ENCODE results near the gene VRK3.

The VRK3 gene

GRCh38 chr19:50005428-50005827, 19.7 kb downstream of the VRK3 start:
- peaks cover 5% of the 10 kb centered on the region for H3K36me3 Mint-ChIP-seq
- peaks cover 14% of the 10 kb centered on the region for H3K4me1 Mint-ChIP-seq
- H3K27me3 Mint-ChIP-seq: no peaks in the 10 kb centered on the region
- H3K4me3 Mint-ChIP-seq: no peak overlapping the region
- no peak overlapping the region for H3K27ac Mint-ChIP-seq
- H3K9me3 Mint-ChIP-seq: no peaks in the 10 kb centered on the region

- H3K9me3 Mint-ChIP-seq: no peaks in the 10 kb centered on the region
- H3K27me3 Mint-ChIP-seq: no peaks in the 10 kb centered on the region
- H3K4me1 Mint-ChIP-seq: peaks cover 14% of the 10 kb centered on the region
- peak overlapping the region; percentile 24 for H3K27ac Mint-ChIP-seq
- peaks cover 7% of the 10 kb centered on the region for H3K36me3 Mint-ChIP-seq
- no peak overlapping the region for H3K4me3 Mint-ChIP-seq
These were observed 21.3 kb downstream of the VRK3 start for GRCh38 chr19:50003810-50004419.

- Mint-ChIP-seq H3K27me3 (no peaks in the 10 kb centered on the region), H3K4me1 (peaks cover 14% of the 10 kb centered on the region), H3K27ac (no peak overlapping the region), H3K4me3 (no peak overlapping the region), H3K9me3 (no peaks in the 10 kb centered on the region), H3K36me3 (peaks cover 7% of the 10 kb centered on the region)
These were observed 21.9 kb downstream of the VRK3 start for GRCh38 chr19:50003254-50003788.

GRCh38 chr19:50002386-50002960, 22.7 kb downstream of the VRK3 start:
- H3K36me3 Mint-ChIP-seq: peaks cover 10% of the 10 kb centered on the region
- peaks cover 14% of the 10 kb centered on the region for H3K4me1 Mint-ChIP-seq
- H3K9me3 Mint-ChIP-seq: no peaks in the 10 kb centered on the region
- no peak overlapping the region for H3K27ac Mint-ChIP-seq
- H3K27me3 Mint-ChIP-seq: no peaks in the 10 kb centered on the region
- no peak overlapping the region for H3K4me3 Mint-ChIP-seq

- peaks cover 10% of the 10 kb centered on the region for H3K36me3 Mint-ChIP-seq
- no peaks in the 10 kb centered on the region for H3K9me3 Mint-ChIP-seq
- H3K4me1 Mint-ChIP-seq: peaks cover 14% of the 10 kb centered on the region
- H3K27ac Mint-ChIP-seq: no peak overlapping the region
- no peak overlapping the region for H3K4me3 Mint-ChIP-seq
- no peaks in the 10 kb centered on the region for H3K27me3 Mint-ChIP-seq
These were observed 23.4 kb downstream of the VRK3 start for GRCh38 chr19:50001775-50002174.

GRCh38 chr19:50000841-50001557, 24.2 kb downstream of the VRK3 start:
- peaks cover 10% of the 10 kb centered on the region for H3K36me3 Mint-ChIP-seq
- H3K27ac Mint-ChIP-seq: no peak overlapping the region
- H3K4me3 Mint-ChIP-seq: no peak overlapping the region
- peaks cover 14% of the 10 kb centered on the region for H3K4me1 Mint-ChIP-seq
- no peaks in the 10 kb centered on the region for H3K9me3 Mint-ChIP-seq
- H3K27me3 Mint-ChIP-seq: no peaks in the 10 kb centered on the region

- Mint-ChIP-seq H3K4me1 (peaks cover 14% of the 10 kb centered on the region), H3K9me3 (no peaks in the 10 kb centered on the region), H3K27me3 (no peaks in the 10 kb centered on the region), H3K4me3 (no peak overlapping the region), H3K27ac (no peak overlapping the region), H3K36me3 (peaks cover 13% of the 10 kb centered on the region)
These were observed 24.9 kb downstream of the VRK3 start for GRCh38 chr19:50000038-50000840.

GRCh38 chr19:49999371-50000010, 25.7 kb downstream of the VRK3 start:
- peaks cover 10% of the 10 kb centered on the region for H3K4me1 Mint-ChIP-seq
- peaks cover 13% of the 10 kb centered on the region for H3K36me3 Mint-ChIP-seq
- no peaks in the 10 kb centered on the region for H3K27me3 Mint-ChIP-seq
- no peaks in the 10 kb centered on the region for H3K9me3 Mint-ChIP-seq
- H3K27ac Mint-ChIP-seq: no peak overlapping the region
- no peak overlapping the region for H3K4me3 Mint-ChIP-seq

- Mint-ChIP-seq H3K27ac (no peak overlapping the region), H3K4me1 (peaks cover 4% of the 10 kb centered on the region), H3K9me3 (no peaks in the 10 kb centered on the region), H3K27me3 (no peaks in the 10 kb centered on the region), H3K4me3 (no peak overlapping the region), H3K36me3 (peaks cover 11% of the 10 kb centered on the region)
These were observed 27.5 kb downstream of the VRK3 start for GRCh38 chr19:49997709-49998108.

GRCh38 chr19:49988433-49988832, 36.7 kb downstream of the VRK3 start:
- Mint-ChIP-seq H3K27ac (peak overlapping the region; percentile 71), H3K36me3 (peaks cover 23% of the 10 kb centered on the region), H3K9me3 (no peaks in the 10 kb centered on the region), H3K27me3 (no peaks in the 10 kb centered on the region), H3K4me1 (peaks cover 18% of the 10 kb centered on the region), H3K4me3 (peak overlapping the region; percentile 44)

- no peak overlapping the region for H3K4me3 Mint-ChIP-seq
- peaks cover 23% of the 10 kb centered on the region for H3K36me3 Mint-ChIP-seq
- peak overlapping the region; percentile 71 for H3K27ac Mint-ChIP-seq
- H3K4me1 Mint-ChIP-seq: peaks cover 18% of the 10 kb centered on the region
- H3K27me3 Mint-ChIP-seq: no peaks in the 10 kb centered on the region
- no peaks in the 10 kb centered on the region for H3K9me3 Mint-ChIP-seq
These were observed 37.2 kb downstream of the VRK3 start for GRCh38 chr19:49988007-49988406.

- no peak overlapping the region for H3K4me3 Mint-ChIP-seq
- no peaks in the 10 kb centered on the region for H3K27me3 Mint-ChIP-seq
- peak overlapping the region; percentile 65 for H3K27ac Mint-ChIP-seq
- H3K9me3 Mint-ChIP-seq: no peaks in the 10 kb centered on the region
- peaks cover 18% of the 10 kb centered on the region for H3K4me1 Mint-ChIP-seq
- peaks cover 20% of the 10 kb centered on the region for H3K36me3 Mint-ChIP-seq
These were observed 37.9 kb downstream of the VRK3 start for GRCh38 chr19:49987159-49987698.

- H3K36me3 Mint-ChIP-seq: peaks cover 19% of the 10 kb centered on the region
- no peaks in the 10 kb centered on the region for H3K9me3 Mint-ChIP-seq
- H3K27ac Mint-ChIP-seq: peak overlapping the region; percentile 49
These were observed 38.8 kb downstream of the VRK3 start for GRCh38 chr19:49986354-49986753.

GRCh38 chr19:49985871-49986270, 39.3 kb downstream of the VRK3 start:
- Mint-ChIP-seq H3K4me3 (no peak overlapping the region), H3K4me1 (peaks cover 18% of the 10 kb centered on the region), H3K27me3 (no peaks in the 10 kb centered on the region), H3K9me3 (no peaks in the 10 kb centered on the region), H3K27ac (no peak overlapping the region), H3K36me3 (peaks cover 14% of the 10 kb centered on the region)

More at GRCh38 chr19:49986354-49986753, 38.8 kb downstream of the VRK3 start:
- Mint-ChIP-seq H3K4me1 (peaks cover 18% of the 10 kb centered on the region), H3K27me3 (no peaks in the 10 kb centered on the region), H3K4me3 (no peak overlapping the region)

GRCh38 chr19:49984491-49984890, 40.7 kb downstream of the VRK3 start:
- H3K4me3 Mint-ChIP-seq: no peak overlapping the region
- peaks cover 14% of the 10 kb centered on the region for H3K36me3 Mint-ChIP-seq
- no peak overlapping the region for H3K27ac Mint-ChIP-seq
- no peaks in the 10 kb centered on the region for H3K27me3 Mint-ChIP-seq
- peaks cover 18% of the 10 kb centered on the region for H3K4me1 Mint-ChIP-seq
- no peaks in the 10 kb centered on the region for H3K9me3 Mint-ChIP-seq

Measured in activated naive CD4-positive, alpha-beta T cell treated with anti-CD3 and anti-CD28 coated beads, Interleukin-2, amount 50 U/mL, for 24 hours (primary cell).